ENCODE measurements around the gene ASAP2. TPM values are rescaled to one million over a fixed set of nuclear protein-coding genes. Genes with fewer than 3 reads are reported as not detected.

ASAP2 gene
- total RNA-seq, 1 experiment from 2014 or later, result 25.2 TPM

DNA sequence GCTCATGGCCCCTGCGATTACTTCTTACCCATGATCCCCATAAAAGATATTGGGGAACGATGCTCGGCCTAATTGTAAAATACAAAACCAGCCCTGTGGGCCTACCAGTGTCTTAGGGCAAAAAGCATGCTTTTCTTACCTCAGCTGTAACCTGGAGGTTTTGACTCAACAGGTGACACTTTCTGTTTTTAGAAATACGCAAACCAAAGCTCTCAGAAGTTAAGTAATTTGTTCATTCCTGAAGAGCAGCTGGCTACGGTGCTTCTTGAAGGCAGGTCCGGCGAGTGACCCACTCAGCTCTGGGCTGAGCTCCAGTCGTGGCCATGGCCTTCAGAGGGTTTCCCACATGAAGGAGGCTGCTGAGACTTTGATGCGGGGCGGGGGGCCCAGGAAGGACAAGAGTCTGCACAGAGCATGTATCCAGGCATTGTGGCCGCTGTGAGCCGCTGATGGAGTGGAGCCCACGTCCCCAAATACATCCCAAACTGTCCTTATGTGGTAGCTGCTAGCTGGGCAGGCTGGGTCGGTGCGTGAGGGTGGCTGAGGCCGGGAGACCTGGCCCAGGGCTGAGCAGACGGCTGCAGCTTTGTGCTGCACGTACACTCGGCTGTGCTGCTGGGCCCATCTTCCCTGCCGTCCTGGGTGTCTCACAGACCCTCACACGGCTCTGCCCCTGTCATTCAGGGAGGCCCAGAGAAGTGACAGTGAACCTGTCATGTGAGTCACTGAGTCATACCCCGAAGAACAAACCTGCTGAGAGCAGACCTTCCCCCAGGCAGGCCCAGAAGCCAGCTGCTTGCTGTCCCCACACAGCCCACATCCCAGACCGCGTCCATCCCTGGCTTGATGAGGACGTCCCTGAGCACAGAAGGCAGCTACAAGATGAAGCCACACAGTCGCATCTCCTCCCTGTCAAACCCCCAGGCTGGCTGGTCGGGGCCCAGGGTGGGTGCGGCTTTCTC is 182.6 kb downstream of the ASAP2 start:
- H2AFZ ChIP-seq (ENCODE audit: low read length), result no peak overlapping the region
- no peaks in the 10 kb centered on the region for H3K27me3 ChIP-seq (ENCODE audit: low read length)
- peaks cover 7% of the 10 kb centered on the region for H3F3A ChIP-seq (ENCODE audit: low read length, unreplicated experiment)
- no peak overlapping the region for H3K4me2 ChIP-seq (ENCODE audit: low read length)
- no peak overlapping the region for H3K9ac ChIP-seq (ENCODE audit: low read length)
- no peaks in the 10 kb centered on the region for H3K9me3 ChIP-seq (ENCODE audit: low read length)
- ChIA-PET POLR2A (ENCODE audit: unreplicated experiment) (no interaction called here), CTCF (no interaction called here)
- DNase-seq, result no peak
- H3K36me3 ChIP-seq (ENCODE audit: low read depth, low read length), result peaks cover 50% of the 10 kb centered on the region
- ATAC-seq, result no peak
- H3K27ac ChIP-seq (ENCODE audit: low read length), result no peak overlapping the region
- TF ChIP-seq, protein P1, sequence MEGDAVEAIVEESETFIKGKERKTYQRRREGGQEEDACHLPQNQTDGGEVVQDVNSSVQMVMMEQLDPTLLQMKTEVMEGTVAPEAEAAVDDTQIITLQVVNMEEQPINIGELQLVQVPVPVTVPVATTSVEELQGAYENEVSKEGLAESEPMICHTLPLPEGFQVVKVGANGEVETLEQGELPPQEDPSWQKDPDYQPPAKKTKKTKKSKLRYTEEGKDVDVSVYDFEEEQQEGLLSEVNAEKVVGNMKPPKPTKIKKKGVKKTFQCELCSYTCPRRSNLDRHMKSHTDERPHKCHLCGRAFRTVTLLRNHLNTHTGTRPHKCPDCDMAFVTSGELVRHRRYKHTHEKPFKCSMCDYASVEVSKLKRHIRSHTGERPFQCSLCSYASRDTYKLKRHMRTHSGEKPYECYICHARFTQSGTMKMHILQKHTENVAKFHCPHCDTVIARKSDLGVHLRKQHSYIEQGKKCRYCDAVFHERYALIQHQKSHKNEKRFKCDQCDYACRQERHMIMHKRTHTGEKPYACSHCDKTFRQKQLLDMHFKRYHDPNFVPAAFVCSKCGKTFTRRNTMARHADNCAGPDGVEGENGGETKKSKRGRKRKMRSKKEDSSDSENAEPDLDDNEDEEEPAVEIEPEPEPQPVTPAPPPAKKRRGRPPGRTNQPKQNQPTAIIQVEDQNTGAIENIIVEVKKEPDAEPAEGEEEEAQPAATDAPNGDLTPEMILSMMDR (conservative IDR thresholded peaks at IDR 0.05; ENCODE audit: low read depth, low read length), result no peak
- TF ChIP-seq EZH2 (IDR thresholded peaks at IDR 0.05; ENCODE audit: low read length, unreplicated experiment), result no peak
- no peak for TF ChIP-seq EZH2phosphoT487 (IDR thresholded peaks at IDR 0.05; ENCODE audit: borderline replicate concordance, low read length)
- H3K4me3 ChIP-seq (ENCODE audit: low read length), result no peak overlapping the region
- no TSS peak for BruUV-seq (replicated peaks)
- no peaks in the 10 kb centered on the region for H4K20me1 ChIP-seq (ENCODE audit: low read length)
- H3K79me2 ChIP-seq (ENCODE audit: low read length), result no peaks in the 10 kb centered on the region
- intact Hi-C loops (cut with micrococcal nuclease), result no loop called here
- no peaks in the 10 kb centered on the region for H3K9me2 ChIP-seq (replicated peaks; ENCODE audit: low read length)
- H3K4me1 ChIP-seq (ENCODE audit: insufficient read depth, low read length), result peaks cover 27% of the 10 kb centered on the region

DNA sequence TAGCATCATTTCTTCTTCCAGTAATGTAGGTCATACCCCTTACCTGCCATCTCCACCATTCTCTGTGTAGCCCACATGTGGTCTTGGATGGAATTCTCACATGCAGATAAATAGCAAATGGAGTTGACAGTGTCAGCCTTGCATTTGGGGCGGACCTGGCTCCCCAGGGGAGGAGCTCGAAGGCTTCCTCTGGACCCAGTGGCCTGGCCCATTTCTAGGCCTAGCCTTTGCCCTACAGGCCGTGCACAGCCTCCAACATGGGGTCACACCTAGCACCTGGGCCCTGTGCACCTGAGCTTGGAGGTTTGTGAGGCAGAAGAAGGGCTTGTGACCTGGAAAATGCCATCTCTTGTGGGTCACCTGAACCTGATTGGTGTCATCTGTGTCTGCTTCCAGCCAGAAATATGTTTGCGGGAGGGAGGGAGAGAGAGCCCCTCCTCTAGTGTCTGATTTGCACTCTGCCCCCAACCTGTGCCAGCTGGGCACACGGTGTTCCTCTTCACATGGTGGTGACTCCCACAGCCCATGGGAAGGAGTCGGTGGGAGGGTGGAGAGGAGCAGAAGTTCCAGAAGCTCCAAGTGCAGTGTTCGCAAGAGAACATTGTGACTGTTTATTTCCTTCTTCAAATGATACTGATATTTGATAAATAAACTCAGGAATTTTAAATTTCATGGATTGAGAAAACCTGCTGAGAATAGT is 183.7 kb downstream of the ASAP2 start:
- ChIA-PET POLR2A (ENCODE audit: unreplicated experiment) (no interaction called here), CTCF (no interaction called here)
- H4K20me1 ChIP-seq (ENCODE audit: low read length), result no peaks in the 10 kb centered on the region
- TF ChIP-seq EZH2phosphoT487 (IDR thresholded peaks at IDR 0.05; ENCODE audit: borderline replicate concordance, low read length) (no peak), EZH2 (IDR thresholded peaks at IDR 0.05; ENCODE audit: low read length, unreplicated experiment) (no peak)
- TF ChIP-seq, protein P1 (conservative IDR thresholded peaks at IDR 0.05; ENCODE audit: low read depth, low read length), result no peak
- no peak overlapping the region for H2AFZ ChIP-seq (ENCODE audit: low read length)
- H3F3A ChIP-seq (ENCODE audit: low read length, unreplicated experiment), result peaks cover 6% of the 10 kb centered on the region
- no peaks in the 10 kb centered on the region for H3K79me2 ChIP-seq (ENCODE audit: low read length)
- no peaks in the 10 kb centered on the region for H3K9me2 ChIP-seq (replicated peaks; ENCODE audit: low read length)
- DNase-seq, result no peak
- intact Hi-C loops (cut with micrococcal nuclease), result no loop called here
- peaks cover 21% of the 10 kb centered on the region for H3K4me1 ChIP-seq (ENCODE audit: insufficient read depth, low read length)
- no TSS peak for BruUV-seq (replicated peaks)
- H3K9me3 ChIP-seq (ENCODE audit: low read length), result no peaks in the 10 kb centered on the region
- H3K27ac ChIP-seq (ENCODE audit: low read length), result no peak overlapping the region
- no peak overlapping the region for H3K9ac ChIP-seq (ENCODE audit: low read length)
- no peak overlapping the region for H3K4me2 ChIP-seq (ENCODE audit: low read length)
- ATAC-seq, result no peak
- no peaks in the 10 kb centered on the region for H3K27me3 ChIP-seq (ENCODE audit: low read length)
- H3K36me3 ChIP-seq (ENCODE audit: low read depth, low read length), result peaks cover 48% of the 10 kb centered on the region
- H3K4me3 ChIP-seq (ENCODE audit: low read length), result no peak overlapping the region
